ENCODE data around the gene MRPL37. TPM values are rescaled to one million over a fixed set of nuclear protein-coding genes. Genes with fewer than 3 reads are reported as not detected.
A peak's percentile ranks its signal among the peaks of the same experiment; 100 is the strongest.

The MRPL37 gene
- 100 to 1,000 TPM; 172 to 194 (median 185) TPM for total RNA-seq

GRCh38 chr1:54199765-54200518, at the start of gene MRPL37, which contains the start of gene CYB5RL:
MRPL37 (plus strand) TSS chr1:54200167; CDS start chr1:54200244, 77 bp downstream.
CYB5RL (minus strand) TSS chr1:54200030; CDS start chr1:54195616, 4,414 bp downstream.
- ATAC-seq (peak; percentile 98 to 99), DNase-seq (peak; percentile 81)
- no peaks in the 10 kb centered on the region for H3K9me3 Mint-ChIP-seq
- peaks cover 14% of the 10 kb centered on the region for H3K36me3 Mint-ChIP-seq (ENCODE audit: insufficient read depth)
- peaks cover 36% of the 10 kb centered on the region for H3K4me1 Mint-ChIP-seq (ENCODE audit: low read depth)
- H3K27me3 Mint-ChIP-seq (ENCODE audit: low read depth) = no peaks in the 10 kb centered on the region
- peak within 1 kb of the TSS; percentile 94 for H3K4me3 Mint-ChIP-seq

DNA sequence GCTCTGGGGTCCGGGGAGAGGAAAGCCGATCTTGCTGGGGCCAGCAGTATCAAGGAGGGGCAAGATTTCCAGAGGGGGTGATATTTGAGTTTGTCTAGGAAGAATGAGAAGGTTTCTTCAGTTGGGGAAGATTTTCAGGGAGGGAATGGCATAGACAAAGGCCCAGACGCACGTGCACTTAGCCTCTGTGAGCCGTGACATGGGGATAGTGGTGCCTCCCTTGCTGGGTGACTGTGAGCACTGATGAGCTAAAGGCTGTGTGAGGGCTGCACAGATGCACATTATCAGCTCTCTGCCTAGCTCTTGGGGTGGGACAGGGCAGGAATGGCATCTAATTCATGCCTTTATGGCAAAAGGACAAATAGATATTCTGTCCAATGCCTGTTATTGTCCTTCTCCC, 49.0 kb upstream of the MRPL37 start:
- Mint-ChIP-seq H3K27me3 (ENCODE audit: low read depth) (no peaks in the 10 kb centered on the region), H3K4me1 (ENCODE audit: low read depth) (no peaks in the 10 kb centered on the region), H3K4me3 (no peak overlapping the region), H3K9me3 (no peaks in the 10 kb centered on the region), H3K36me3 (ENCODE audit: insufficient read depth) (no peaks in the 10 kb centered on the region)
- ATAC-seq (no peak), DNase-seq (no peak)

DNA sequence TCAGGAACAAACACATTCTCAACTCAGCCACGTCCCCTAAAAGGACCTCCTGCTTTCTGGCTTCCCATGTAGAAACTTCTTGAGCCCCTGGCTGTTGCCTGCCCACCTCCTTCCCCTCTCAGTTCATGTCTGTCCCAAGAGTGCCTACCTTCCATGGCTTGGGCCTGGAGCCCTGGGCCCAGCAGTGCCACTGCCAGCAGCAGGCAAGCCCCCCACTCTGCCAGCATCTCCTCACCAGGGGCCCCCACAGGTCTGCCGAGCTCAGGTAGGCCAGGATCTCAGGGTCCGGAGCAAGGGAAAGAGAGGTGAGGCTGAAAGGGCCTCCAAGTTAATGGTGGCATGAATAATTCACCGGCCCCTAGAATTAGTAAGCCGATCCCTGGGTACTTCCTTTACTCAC, 47.3 kb upstream of the MRPL37 start, which contains the start of gene CDCP2:
CDCP2 (minus strand) TSS at position 305 of the 400 bp plus-strand sequence; CDS start at position 227, 78 bp downstream.
- Mint-ChIP-seq H3K4me3 (no peak within 1 kb of the TSS), H3K9me3 (no peaks in the 10 kb centered on the region), H3K27me3 (ENCODE audit: low read depth) (no peaks in the 10 kb centered on the region), H3K36me3 (ENCODE audit: insufficient read depth) (no peaks in the 10 kb centered on the region), H3K4me1 (ENCODE audit: low read depth) (no peaks in the 10 kb centered on the region)
- DNase-seq = no peak
- ATAC-seq = no peak

DNA sequence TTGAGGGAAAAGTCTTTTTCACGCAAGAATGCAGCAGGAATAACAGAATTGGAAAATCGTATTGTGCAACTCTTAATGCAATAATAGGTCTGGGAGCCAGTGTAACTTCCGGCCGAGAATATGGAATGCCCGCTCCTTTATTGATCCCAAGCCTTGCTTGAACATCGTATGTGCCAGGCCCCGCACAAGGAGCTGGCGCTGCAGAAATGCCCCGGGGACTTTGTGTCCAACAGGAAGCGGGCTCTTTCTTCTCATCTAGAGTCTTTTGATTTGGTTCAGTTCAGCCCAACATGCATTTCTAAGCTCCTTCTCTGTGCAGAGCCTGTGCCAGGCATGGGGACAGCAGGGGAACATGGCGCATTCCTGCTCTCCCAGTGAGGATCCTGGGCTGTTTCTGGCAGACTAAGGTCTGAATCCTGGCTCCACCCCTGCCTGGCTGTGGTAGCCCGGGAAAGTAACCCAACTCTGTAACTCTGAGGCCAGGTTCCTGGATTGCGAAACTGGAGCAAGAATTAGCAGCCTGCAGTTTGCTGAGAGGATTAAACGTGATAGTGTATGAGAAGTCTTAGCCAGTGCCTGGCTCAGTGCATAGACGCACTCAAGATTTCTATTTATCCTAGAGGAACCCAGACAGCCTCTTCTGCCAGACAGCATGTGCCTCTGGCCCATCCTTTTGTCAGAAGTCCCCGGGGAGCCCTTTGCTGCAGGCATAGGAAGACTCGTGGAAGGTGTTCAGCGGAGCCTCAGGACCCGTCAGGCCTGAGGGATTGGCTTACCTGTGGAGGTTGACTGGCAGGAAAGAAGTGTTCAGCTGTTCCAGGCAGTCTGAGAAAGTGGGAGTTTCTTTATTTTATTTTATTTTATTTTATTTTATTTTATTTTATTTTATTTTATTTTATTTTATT, 46.2 kb upstream of the MRPL37 start:
- no peak for ATAC-seq
- DNase-seq = no peak
- Mint-ChIP-seq H3K4me1 (ENCODE audit: low read depth) (no peaks in the 10 kb centered on the region), H3K9me3 (no peaks in the 10 kb centered on the region), H3K36me3 (ENCODE audit: insufficient read depth) (no peaks in the 10 kb centered on the region), H3K4me3 (no peak overlapping the region), H3K27me3 (ENCODE audit: low read depth) (no peaks in the 10 kb centered on the region)

- DNase-seq = no peak
- Mint-ChIP-seq H3K4me1 (ENCODE audit: low read depth) (no peaks in the 10 kb centered on the region), H3K4me3 (no peak overlapping the region), H3K27me3 (ENCODE audit: low read depth) (no peaks in the 10 kb centered on the region), H3K9me3 (no peaks in the 10 kb centered on the region), H3K36me3 (ENCODE audit: insufficient read depth) (no peaks in the 10 kb centered on the region)
- ATAC-seq = no peak
Measured at GRCh38 chr1:54156201-54156600, 43.8 kb upstream of the MRPL37 start.

DNA sequence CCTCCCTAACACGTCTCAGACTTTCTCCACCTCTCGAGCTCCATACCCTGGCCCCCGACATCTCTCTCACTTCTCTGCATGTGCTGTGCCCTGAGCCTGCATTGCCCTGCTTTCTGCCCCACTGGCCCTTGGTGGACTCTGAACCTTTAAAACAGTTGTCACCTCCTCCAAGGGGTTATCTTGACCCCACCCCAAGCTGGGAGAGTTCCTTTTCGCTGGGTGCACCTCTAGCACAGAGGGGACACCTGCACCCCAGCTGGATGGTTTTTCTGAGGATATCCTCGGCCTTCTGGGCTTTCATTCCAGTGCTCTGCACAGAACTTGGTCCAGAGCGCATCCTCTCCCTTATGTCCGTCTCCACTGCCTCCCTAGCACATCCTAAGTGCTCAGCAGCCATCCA, 43.0 kb upstream of the MRPL37 start:
- Mint-ChIP-seq H3K4me3 (no peak overlapping the region), H3K4me1 (ENCODE audit: low read depth) (no peaks in the 10 kb centered on the region), H3K36me3 (ENCODE audit: insufficient read depth) (no peaks in the 10 kb centered on the region), H3K9me3 (no peaks in the 10 kb centered on the region), H3K27me3 (ENCODE audit: low read depth) (no peaks in the 10 kb centered on the region)
- no peak for DNase-seq
- ATAC-seq = no peak

DNA sequence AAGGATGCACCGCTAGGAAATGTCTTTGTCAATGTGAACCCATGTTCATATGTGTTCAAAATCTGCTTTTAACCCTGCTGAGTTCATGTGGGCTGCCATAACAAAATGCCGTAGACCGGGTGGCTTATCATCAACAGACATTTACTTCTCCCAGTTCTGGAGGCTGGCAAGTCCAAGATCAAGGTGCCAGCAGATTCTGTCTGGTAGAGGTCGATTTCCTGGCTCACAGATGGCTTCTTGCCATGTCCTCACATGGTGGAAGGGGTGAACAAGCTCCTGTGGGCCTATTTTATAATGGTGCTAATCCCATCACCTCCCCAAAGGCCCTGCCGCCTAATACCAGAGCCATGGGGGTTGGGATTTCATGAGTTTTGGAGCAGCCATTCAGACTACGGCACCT, 42.6 kb upstream of the MRPL37 start:
- no peaks in the 10 kb centered on the region for H3K27me3 Mint-ChIP-seq (ENCODE audit: low read depth)
- no peak for ATAC-seq
- no peaks in the 10 kb centered on the region for H3K36me3 Mint-ChIP-seq (ENCODE audit: insufficient read depth)
- no peak overlapping the region for H3K4me3 Mint-ChIP-seq
- no peaks in the 10 kb centered on the region for H3K9me3 Mint-ChIP-seq
- H3K4me1 Mint-ChIP-seq (ENCODE audit: low read depth) = no peaks in the 10 kb centered on the region
- no peak for DNase-seq

DNA sequence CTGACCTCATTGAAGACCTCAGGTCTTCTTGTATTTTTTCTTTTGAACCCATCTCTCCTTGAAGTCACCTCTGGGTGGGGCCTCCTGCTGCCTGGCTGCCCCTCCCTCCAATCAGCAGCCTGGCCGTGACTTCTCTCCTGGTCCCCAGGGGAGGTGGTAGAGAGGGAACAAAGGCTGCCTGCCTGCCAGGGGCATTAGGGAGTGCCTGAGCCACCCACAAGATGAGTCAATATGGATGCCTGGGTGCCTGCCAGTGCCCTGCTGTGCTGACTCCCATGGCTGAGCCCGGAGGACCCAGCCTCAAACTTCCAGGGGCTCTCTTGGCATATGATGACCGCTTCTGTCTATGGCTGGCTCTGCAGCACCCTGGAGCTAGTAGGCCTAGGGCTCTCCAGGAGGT, 41.9 kb upstream of the MRPL37 start:
- no peak for DNase-seq
- no peaks in the 10 kb centered on the region for H3K9me3 Mint-ChIP-seq
- no peak overlapping the region for H3K4me3 Mint-ChIP-seq
- H3K4me1 Mint-ChIP-seq (ENCODE audit: low read depth) = no peaks in the 10 kb centered on the region
- no peaks in the 10 kb centered on the region for H3K27me3 Mint-ChIP-seq (ENCODE audit: low read depth)
- H3K36me3 Mint-ChIP-seq (ENCODE audit: insufficient read depth) = no peaks in the 10 kb centered on the region
- ATAC-seq = no peak

- ATAC-seq = no peak
- H3K4me3 Mint-ChIP-seq = no peak overlapping the region
- DNase-seq = no peak
Measured at GRCh38 chr1:54159733-54160316, 40.1 kb upstream of the MRPL37 start.

GRCh38 chr1:54160351-54160750, 39.6 kb upstream of the MRPL37 start:
- ATAC-seq (no peak), DNase-seq (no peak)
- Mint-ChIP-seq H3K9me3 (no peaks in the 10 kb centered on the region), H3K4me3 (no peak overlapping the region), H3K27me3 (ENCODE audit: low read depth) (no peaks in the 10 kb centered on the region), H3K4me1 (ENCODE audit: low read depth) (no peaks in the 10 kb centered on the region), H3K36me3 (ENCODE audit: insufficient read depth) (no peaks in the 10 kb centered on the region)

More at GRCh38 chr1:54159733-54160316, 40.1 kb upstream of the MRPL37 start:
- no peaks in the 10 kb centered on the region for H3K36me3 Mint-ChIP-seq (ENCODE audit: insufficient read depth)
- H3K4me1 Mint-ChIP-seq (ENCODE audit: low read depth) = no peaks in the 10 kb centered on the region
- no peaks in the 10 kb centered on the region for H3K27me3 Mint-ChIP-seq (ENCODE audit: low read depth)
- no peaks in the 10 kb centered on the region for H3K9me3 Mint-ChIP-seq

DNA sequence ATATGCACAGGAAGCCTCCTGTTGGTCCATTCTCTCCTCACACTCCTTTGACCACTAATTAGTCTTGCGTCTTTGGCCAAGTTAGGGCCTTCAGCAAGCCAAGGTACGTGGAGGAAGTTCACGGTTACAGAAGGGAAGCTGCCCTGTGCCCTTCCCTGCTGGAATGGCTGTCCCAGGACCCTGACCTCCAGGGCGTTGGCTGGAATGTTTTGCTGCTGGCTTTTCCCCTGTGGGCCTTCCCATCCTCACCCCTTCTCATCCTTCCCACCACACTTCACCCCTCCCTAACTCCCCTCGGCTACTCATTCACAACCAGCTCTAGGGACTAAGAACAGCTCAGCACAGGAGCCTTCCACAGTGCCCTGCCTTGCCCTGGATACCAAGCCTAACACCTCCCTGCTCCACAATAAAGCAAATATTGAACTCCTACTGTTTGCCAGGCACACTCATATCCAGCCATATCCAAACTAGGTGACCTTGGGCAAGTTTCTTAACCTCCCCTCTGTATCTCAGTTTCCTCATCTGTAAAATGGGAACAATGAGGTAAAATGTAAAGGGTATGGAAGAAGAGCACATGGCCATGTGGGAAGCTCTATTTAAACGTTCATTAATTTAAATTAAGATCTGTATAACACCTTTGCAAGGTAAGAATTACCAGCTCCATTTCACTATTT, 38.3 kb upstream of the MRPL37 start:
- DNase-seq (no peak), ATAC-seq (no peak)
- Mint-ChIP-seq H3K4me3 (no peak overlapping the region), H3K36me3 (ENCODE audit: insufficient read depth) (no peaks in the 10 kb centered on the region), H3K27me3 (ENCODE audit: low read depth) (no peaks in the 10 kb centered on the region), H3K9me3 (no peaks in the 10 kb centered on the region), H3K4me1 (ENCODE audit: low read depth) (no peaks in the 10 kb centered on the region)

- no peak for ATAC-seq
- H3K9me3 Mint-ChIP-seq = no peaks in the 10 kb centered on the region
Measured at GRCh38 chr1:54163051-54163450, 36.9 kb upstream of the MRPL37 start.

DNA sequence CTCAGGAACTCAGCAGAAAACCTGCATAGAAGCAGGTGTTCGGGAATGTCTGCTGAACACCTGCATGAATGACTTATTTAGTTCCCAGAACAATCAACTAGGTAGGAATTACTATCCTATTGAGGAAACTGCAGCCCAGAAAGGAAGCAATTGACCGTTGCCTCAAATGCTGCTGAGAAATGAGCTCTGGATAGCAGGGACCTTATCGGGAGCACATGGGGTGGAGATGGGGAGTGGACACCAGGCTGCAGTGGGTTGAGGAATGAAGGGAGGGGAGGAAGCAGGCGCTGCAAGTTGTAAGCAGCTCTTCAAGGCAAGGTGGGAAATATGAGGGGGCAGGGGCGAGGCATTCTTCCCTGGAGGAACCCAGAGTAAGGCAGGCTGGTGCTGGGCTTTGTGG, 36.4 kb upstream of the MRPL37 start:
- Mint-ChIP-seq H3K9me3 (no peaks in the 10 kb centered on the region), H3K27me3 (ENCODE audit: low read depth) (no peaks in the 10 kb centered on the region), H3K36me3 (ENCODE audit: insufficient read depth) (no peaks in the 10 kb centered on the region), H3K4me3 (no peak overlapping the region), H3K4me1 (ENCODE audit: low read depth) (no peaks in the 10 kb centered on the region)
- DNase-seq = no peak
- ATAC-seq = no peak

More at GRCh38 chr1:54163051-54163450, 36.9 kb upstream of the MRPL37 start:
- Mint-ChIP-seq H3K36me3 (ENCODE audit: insufficient read depth) (no peaks in the 10 kb centered on the region), H3K27me3 (ENCODE audit: low read depth) (no peaks in the 10 kb centered on the region), H3K4me1 (ENCODE audit: low read depth) (no peaks in the 10 kb centered on the region), H3K4me3 (no peak overlapping the region)
- no peak for DNase-seq

DNA sequence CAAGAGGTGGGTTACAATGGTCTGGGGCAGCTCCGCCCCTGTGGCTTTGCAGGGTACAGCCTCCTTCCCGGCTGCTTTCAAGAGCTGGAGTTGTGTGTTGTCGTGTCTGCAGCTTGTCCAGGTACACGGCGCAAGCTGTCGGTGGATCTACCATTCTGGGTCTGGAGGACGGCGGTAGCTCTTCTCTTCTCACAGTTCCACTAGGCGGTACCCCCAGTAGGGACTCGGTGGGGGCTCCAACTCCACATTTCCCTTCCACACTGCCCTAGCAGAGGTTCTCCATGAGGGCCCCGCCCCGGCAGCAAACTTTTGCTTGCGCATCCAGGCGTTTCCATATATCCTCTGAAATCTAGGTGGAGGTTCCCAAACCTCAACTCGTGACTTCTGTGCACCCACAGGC, 34.8 kb upstream of the MRPL37 start:
- no peak for DNase-seq
- H3K9me3 Mint-ChIP-seq = no peaks in the 10 kb centered on the region
- H3K4me1 Mint-ChIP-seq (ENCODE audit: low read depth) = no peaks in the 10 kb centered on the region
- no peak for ATAC-seq
- H3K27me3 Mint-ChIP-seq (ENCODE audit: low read depth) = no peaks in the 10 kb centered on the region
- no peaks in the 10 kb centered on the region for H3K36me3 Mint-ChIP-seq (ENCODE audit: insufficient read depth)
- H3K4me3 Mint-ChIP-seq = no peak overlapping the region
